HG03095 (cell line): ENCODE data around the gene HIF1A.

ENCODE experiments used
- ATAC-seq: cut with Tn5 transposase; IDR thresholded peaks from one replicate; pipeline ENCODE4 v1.9.1; 2021; ENCODE audit warnings: moderate library complexity; ENCODE audit not compliant: unreplicated experiment

The HIF1A gene

GRCh38 chr14:61672796-61673195, 22.5 kb upstream of the HIF1A start:
- ATAC-seq: no peak

GRCh38 chr14:61673305-61673704, 22.0 kb upstream of the HIF1A start:
- ATAC-seq: no peak

GRCh38 chr14:61675291-61675690, 20.0 kb upstream of the HIF1A start:
- ATAC-seq: no peak

- no peak for ATAC-seq
Observed at GRCh38 chr14:61677479-61677878, 17.8 kb upstream of the HIF1A start.

GRCh38 chr14:61678975-61679374, 16.3 kb upstream of the HIF1A start:
- ATAC-seq: no peak

GRCh38 chr14:61681413-61681812, 13.9 kb upstream of the HIF1A start:
- no peak for ATAC-seq

GRCh38 chr14:61683108-61683507, 12.2 kb upstream of the HIF1A start:
- no peak for ATAC-seq

GRCh38 chr14:61690039-61690438, 5.3 kb upstream of the HIF1A start:
- ATAC-seq: no peak

GRCh38 chr14:61690982-61691381, 4.3 kb upstream of the HIF1A start:
- no peak for ATAC-seq

- ATAC-seq: no peak
Observed at GRCh38 chr14:61691495-61691894, 3.8 kb upstream of the HIF1A start.

- ATAC-seq: no peak
Observed at GRCh38 chr14:61694039-61694438, 1.3 kb upstream of the HIF1A start.

- no peak for ATAC-seq
Observed at GRCh38 chr14:61695695-61696527, 598 bp downstream of the HIF1A start.

- no peak for ATAC-seq
Observed at GRCh38 chr14:61696753-61697318, 1.5 kb downstream of the HIF1A start.

GRCh38 chr14:61698206-61698980, 3.1 kb downstream of the HIF1A start:
- no peak for ATAC-seq

GRCh38 chr14:61699027-61699426, 3.7 kb downstream of the HIF1A start:
- no peak for ATAC-seq

- ATAC-seq: no peak
Observed at GRCh38 chr14:61700104-61700886, 5.0 kb downstream of the HIF1A start.

GRCh38 chr14:61701946-61702345, 6.6 kb downstream of the HIF1A start:
- ATAC-seq: no peak

GRCh38 chr14:61703342-61704129, 8.2 kb downstream of the HIF1A start:
- ATAC-seq: no peak

GRCh38 chr14:61704554-61704953, 9.2 kb downstream of the HIF1A start:
- ATAC-seq: no peak

- no peak for ATAC-seq
Observed at GRCh38 chr14:61705017-61705416, 9.7 kb downstream of the HIF1A start.
